NCI-H1930 (cell line): Measurements from ENCODE around the gene ABCA10.
"Not testable (repeated sequence)": the region's sequence is repeated elsewhere in the genome, so short reads cannot be mapped to it uniquely, and the experiment has no call there.

Experiments
- DNase-seq, 2 experiments: peaks; one replicate each; lab custom pipeline; 2025; lab: John Stamatoyannopoulos, UW

The ABCA10 gene, protein sequence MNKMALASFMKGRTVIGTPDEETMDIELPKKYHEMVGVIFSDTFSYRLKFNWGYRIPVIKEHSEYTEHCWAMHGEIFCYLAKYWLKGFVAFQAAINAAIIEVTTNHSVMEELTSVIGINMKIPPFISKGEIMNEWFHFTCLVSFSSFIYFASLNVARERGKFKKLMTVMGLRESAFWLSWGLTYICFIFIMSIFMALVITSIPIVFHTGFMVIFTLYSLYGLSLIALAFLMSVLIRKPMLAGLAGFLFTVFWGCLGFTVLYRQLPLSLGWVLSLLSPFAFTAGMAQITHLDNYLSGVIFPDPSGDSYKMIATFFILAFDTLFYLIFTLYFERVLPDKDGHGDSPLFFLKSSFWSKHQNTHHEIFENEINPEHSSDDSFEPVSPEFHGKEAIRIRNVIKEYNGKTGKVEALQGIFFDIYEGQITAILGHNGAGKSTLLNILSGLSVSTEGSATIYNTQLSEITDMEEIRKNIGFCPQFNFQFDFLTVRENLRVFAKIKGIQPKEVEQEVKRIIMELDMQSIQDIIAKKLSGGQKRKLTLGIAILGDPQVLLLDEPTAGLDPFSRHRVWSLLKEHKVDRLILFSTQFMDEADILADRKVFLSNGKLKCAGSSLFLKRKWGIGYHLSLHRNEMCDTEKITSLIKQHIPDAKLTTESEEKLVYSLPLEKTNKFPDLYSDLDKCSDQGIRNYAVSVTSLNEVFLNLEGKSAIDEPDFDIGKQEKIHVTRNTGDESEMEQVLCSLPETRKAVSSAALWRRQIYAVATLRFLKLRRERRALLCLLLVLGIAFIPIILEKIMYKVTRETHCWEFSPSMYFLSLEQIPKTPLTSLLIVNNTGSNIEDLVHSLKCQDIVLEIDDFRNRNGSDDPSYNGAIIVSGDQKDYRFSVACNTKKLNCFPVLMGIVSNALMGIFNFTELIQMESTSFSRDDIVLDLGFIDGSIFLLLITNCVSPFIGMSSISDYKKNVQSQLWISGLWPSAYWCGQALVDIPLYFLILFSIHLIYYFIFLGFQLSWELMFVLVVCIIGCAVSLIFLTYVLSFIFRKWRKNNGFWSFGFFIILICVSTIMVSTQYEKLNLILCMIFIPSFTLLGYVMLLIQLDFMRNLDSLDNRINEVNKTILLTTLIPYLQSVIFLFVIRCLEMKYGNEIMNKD (N-terminal part only)

DNA sequence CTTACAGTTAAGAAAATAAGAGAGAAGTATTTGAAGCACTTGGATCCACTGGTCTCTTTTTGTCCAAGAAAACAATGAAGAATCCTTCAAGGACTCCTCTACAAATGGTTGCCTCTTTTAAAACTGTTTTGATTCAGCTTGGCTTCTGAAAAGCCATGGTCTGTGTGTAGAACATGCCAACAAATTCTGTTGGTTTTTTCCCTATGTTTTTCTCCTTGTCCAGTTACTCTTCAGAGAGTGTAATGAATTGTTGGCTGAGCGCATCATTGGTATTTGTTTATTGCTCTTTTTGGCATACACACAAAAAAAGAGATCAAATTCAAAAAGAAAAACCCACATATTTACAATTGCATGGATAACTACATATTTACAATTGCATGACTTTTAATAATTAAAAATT is at the start of gene ABCA10:
TSS of gene ABCA10 (minus strand) at position 249 of the 400 bp plus-strand sequence. CDS start 3,466 bp downstream, outside the sequence.
- DNase-seq, result no peak

DNA sequence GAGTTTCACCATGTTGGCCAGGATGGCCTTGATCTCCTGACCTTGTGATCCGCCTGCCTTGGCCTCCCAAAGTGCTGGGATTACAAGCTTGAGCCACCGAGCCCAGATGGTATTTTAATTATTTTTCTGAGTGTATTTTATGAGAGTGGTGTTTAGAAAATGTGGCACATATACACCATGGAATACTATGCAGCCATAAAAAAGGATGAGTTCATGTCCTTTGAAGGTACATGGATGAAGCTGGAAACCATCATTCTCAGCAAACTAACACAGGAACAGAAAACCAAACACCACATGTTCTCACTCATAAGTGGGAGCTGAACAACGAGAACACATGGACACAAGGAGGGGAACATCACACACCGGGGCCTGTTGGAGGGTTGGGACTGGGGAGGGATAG is 47.7 kb upstream of the ABCA10 start:
- DNase-seq, result not testable (repeated sequence)

DNA sequence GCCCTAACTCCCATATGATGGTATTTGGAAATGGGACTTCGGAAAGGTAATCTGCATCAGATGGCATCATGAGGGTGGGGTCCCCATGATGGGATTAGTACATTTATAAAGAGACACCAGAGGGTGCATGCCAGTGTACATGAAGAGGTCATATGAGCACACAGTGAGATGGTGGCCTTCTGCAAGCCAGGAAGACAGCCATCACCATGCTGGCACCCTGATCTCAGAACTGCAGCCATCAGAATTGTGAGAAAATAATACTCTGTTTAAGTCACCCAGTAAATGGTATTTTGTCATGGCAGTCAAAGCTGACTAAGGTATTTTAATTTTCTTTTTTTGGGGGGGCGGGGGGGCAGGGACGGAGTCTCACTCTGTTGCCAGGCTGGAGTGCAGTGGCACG is 47.1 kb upstream of the ABCA10 start:
- DNase-seq, result no peak

DNA sequence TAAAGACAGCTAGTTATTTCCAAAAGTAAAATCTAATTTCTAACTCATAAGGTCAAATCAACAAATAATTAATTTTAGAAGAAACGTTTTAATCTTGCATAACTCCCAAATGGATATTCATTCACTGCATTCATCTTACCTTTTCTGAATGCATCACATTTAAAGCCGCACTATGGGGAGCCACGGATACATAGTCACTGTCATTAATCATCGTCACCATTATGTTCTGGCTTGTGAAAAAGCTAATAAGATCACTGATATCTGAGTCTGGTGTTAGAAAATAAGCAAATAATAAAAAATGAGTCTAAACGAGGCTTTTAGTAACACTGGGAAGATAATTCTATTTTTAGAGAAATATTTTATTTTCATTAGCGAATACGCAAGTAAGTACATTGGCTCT is 42.4 kb upstream of the ABCA10 start:
- DNase-seq, result no peak

DNA sequence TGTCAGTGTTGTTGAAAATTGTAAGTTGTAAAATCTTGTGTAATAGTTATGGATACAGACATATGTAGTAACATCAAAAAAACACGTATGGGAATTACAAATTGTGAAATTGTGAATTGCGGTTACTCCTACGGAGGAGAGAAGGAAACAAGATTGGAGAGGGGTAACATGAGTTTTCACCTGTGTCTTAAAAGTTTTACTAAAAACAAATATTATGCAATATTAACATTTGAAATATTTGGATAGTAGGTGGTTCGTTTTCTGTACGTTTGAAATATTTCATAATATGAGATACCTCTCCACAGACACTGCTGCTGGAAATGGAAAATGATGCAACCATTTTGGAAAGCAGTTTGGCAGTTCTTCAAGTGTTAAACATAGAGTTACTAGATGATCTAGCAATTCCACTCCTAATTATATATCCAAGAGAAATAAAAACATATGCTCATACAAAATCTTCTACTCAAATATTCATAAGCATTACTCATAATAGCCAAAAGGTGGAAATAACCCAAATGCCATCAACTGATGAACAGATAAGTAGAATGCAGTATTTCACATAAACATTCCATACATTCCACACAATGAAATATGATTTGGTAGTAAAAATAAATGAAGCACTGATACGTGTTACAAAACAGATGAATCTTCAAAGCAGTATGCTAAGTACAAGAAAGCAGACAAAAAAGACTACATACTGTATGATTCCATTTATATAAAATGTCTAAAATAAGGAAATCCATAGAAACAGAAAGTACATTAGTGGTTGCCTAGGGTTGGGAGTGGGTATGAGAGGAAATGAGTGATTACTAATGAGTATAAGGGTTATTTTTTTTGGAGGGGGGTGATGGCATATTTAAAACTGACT is 40.7 kb upstream of the ABCA10 start:
- DNase-seq, result no peak

DNA sequence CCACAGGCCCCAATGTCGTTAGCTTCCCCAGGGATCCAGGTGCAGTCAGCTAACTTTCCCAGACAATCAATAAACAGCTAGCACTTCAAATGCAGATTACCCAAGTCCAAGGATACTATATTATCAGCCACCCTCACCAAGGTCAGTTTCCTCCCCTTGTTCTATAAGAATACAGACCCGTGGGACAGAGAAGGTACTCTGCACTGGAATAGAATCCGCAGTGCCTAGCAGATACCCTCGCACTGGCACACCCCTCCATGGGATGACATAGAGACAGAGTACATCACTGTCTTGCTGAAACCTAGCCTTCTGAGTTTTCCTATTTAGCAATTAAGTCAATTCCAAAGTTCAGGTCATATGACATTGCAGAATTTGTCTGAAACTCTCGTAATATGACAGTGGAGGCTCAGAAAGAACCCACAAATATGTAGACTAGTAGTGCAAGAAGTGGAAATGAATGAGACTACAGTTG is 40.0 kb upstream of the ABCA10 start:
- DNase-seq, result no peak

DNA sequence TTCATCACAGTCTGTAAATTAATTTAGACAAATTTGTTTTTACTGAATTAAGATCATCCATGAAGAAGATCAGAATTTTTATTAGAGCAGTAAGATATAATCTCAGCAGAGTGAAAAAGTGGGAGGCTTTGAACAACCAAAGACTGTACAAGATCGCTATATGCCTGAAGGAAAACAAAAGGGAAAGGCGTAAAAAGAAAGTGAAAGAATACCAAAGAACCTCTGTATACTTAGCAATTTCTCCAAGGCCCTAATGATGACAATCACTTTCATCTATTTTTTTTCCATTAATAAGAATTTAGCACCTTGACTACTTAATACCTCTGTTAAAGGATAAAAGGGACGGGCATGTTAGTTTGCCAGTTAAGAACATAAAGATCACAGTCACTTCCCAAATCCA is 38.6 kb upstream of the ABCA10 start:
- DNase-seq, result no peak

DNA sequence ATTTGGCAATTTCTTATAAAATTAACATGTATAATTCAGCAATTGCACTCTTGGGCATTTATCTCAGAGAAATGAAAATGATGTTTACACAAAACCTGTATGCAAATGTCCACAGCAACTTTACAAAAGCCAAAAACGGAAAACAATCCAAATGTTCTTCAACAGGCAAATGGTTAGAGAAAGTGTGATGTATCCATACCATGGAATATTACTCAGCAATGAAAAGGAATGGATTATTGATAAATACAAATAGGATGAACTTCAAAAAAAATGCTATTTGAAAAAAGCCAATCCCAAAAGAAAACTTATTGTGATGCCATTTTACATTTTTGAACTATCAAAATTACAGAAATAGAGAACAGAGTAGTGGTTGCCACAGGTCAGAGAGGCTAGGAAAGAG is 37.2 kb upstream of the ABCA10 start:
- DNase-seq, result no peak

DNA sequence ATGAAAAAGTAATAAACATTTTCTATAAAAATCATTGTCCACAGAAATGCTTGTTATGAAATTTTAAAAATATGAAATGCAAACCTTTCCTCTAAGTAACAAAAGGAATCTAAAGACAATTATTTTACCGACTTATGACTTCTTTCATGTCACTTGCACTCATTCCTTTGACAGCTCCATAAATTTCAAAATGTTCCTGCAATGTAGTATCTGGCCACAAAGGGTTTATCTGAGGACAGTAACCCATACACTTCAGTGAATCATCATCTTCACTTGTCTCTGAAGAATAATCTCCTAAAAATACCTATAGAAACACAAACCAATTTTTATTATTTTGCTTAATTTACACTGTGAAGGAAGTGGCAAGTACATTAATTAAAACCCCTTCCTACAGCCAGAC is 25.6 kb upstream of the ABCA10 start:
- DNase-seq, result no peak

DNA sequence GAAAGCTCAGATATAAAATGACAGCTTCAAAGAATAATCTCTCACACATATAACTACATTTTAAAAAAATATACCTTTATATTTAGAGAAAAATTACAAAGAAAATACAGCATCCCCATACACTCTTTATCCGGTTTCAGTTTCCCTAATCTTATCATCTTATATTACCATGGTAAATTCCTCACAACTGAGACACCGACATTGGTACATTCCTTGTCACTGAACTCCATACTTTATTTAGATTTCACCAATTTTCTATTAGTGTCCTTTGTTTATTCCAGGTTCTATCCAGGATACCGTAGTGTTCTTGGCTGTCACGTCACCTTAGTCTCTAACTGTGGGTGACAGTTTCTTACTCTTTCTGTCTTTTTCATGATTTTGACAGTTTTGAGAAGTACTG is 22.0 kb upstream of the ABCA10 start:
- DNase-seq, result no peak

DNA sequence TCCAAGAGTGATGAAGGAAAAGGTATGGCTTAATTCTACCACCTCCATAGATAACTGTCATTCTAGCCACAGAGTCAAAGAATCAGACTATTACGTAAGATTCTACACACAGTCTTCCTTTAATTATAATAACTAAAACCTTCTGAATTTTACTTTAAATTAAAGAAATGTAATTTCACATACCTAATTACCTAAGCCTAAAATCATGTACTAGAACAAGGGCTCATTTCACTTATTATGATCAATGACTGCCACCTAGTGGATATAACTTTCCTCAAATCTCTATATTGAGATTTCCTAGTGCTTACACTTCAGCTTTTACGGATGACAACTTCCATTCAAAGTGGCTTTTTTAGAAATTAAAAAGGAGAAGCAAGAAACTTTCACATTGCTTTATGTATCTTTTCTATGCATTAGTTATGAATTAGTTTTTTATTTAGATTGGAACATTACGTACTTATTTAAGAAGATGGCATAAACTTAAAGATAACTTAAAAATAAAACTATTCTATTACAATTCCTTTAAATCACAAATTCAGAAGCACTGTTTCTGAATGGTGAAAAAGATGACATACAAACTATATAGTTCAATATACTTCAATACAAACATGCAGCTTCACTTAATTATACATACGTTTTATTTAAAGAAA is 18.2 kb upstream of the ABCA10 start:
- DNase-seq, result peak in 1 of 2 experiments; percentile 45

DNA sequence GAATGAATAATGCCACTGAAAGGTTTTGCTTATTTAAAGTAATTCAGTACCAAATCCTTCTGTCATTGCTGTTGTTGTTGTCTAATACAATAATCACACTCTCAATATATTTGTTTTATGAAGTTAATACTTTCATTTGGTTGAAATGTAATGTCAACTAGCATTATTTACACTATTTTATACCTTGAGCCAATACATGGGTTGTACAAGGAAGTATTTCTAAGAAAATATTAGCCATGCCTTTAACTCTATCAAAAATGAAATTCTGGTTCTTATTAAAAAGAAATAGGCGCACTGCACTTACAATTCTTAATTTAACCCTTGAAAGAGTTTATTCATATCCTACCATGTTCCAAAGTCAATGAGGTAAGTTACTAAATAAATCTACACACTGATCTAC is 17.6 kb upstream of the ABCA10 start:
- no peak for DNase-seq

DNA sequence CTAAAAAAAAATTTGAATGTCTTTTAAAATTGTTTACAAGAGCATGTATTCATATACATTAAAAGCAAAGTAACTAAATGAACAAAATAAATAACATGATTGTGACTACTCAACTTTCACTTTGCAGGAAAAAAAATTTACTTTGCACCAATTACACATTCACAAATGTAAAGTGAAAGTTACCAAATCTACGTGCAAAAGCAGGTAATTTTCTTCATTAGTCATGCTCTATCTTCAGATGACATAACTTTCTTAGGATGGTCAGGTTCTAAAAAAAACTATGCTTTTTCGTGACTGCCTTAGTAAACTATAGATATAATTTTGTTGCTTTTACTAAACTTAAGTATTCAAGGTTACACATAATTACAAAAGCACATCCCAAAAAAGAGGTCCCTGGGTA is 17.0 kb upstream of the ABCA10 start:
- no peak for DNase-seq

DNA sequence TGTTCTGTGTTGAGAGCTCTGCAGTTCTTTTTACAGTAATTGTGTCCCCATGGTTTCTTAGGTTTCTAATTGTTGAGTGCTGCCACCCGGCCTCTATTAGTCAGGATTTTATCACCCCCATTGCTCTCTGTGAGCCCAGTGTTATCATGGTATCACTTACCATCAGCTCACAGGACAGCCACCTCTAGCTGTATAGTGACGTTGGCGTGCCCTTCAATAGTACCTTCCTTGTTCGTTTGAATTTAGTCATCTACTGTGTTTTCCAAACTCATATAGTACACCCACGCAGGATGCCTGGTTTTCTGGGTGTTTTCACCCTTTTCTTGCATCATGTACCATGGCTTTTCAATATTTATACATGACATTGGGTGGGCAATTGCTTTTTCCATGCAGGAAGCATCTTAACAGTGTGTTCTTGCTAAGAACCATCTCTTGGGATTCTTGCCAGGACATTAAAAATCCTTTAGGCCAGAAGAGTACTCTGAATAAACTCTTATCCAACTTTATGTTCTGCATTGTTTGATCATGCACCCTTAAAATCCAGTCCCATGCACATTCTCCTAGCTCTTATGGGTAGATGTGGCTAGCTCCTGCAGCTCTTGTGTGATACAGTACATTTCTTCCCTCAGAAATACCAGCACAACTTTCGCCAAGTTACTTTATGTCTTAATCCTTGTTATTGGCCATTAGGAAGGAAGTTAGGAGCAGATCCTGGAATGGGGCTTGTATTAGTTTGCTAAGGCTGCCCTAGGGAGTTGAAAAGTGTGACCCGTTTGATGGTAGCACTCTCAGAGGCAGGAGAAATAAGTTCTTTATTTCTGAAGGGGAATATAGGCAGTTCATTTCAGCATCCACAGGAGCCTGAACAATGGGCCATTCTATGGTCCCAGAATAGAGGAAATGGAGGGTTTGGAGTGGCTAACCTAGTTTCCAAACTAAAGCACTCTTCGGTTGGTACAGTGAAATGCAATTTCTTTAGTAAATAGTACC is 11.3 kb upstream of the ABCA10 start:
- DNase-seq, result no peak

DNA sequence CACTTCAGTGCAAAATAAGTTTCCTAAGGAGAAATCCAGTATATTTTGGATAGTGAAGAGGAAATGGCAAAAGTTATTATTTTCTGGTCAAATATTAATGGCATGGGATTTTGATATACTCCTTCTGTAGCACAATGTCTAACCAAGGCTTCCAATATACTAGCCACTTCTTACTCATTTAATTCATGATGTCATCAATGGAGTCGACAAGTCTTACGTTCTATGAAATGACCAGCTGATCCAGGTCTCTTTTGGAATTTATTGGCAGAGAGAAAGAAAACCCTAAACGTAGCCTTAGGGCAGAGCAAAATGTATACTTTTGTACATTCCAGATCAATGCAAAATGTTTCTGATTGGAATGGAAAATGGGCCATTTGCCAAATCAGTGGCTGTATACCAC is 8.3 kb upstream of the ABCA10 start:
- no peak for DNase-seq

DNA sequence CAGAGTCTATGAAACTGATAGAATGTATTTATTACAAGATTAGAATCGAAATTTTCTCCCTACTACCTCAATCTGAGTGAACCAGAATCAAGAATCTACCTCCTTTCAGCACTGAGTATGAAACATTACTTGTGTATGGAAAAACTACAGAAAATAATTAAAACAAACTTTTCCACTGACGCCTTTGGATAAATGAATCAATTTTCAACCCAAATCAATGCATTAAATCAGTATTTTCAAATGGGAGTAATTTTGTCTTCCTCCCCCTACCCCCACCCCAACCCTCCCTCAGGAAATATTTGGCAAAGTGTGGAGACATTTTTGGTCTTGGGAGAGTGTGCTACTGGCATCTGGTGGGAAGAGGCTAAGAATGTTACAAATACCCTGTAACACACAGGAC is 7.8 kb upstream of the ABCA10 start:
- no peak for DNase-seq

DNA sequence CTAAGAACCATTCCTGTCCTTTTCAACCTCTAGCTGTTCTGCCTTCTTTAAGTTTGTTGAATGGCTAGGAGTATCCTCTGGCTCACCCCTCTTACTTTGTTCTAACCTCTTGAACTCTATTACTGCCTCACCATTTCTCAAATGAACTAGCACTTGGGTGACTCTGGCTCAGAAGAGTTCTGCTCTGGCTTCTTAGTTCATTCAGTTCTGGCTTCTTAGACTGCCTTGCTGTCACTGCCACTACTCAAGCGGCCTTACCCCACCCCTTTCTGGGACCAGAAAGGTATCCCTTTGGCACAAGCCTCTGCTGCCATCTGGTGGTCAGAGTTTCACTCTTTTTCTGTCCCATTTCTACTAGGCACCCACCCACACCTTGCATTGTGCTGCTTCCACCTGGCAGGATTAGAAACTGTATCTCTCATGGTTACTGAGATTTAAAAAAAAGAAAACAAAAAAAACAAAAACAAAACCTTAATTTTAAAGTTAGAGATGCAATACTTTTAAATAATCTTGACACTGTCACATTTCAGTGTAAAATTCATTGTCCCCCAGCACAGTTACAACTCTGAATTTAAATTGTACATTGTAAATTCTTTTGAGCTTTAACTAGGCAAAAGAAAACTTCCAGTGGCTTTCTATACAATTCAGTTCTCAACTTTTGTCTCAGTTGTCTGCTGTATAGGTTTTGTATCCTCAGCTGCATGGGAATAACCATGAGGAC is 6.9 kb upstream of the ABCA10 start:
- peak; percentile 70 to 72 for DNase-seq

DNA sequence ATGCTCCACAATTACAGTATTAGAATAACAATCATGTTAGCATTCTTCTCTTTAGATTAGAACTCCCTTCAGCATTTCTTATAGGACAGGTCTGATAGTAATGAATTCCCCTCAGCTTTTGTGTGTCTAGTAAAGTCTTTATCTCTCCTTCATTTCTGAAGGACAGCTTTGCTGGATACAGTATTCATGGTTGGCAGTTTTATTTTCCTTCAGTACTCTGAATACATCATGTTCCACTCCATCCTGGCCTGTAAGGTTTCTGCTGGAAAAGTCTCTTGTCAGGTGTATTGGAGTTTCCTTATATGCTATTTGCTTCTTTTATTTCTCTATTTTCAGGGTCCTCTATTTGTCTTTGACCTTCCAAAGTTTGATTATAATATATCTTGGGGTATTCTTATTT is 4.0 kb upstream of the ABCA10 start:
- DNase-seq, result no peak

DNA sequence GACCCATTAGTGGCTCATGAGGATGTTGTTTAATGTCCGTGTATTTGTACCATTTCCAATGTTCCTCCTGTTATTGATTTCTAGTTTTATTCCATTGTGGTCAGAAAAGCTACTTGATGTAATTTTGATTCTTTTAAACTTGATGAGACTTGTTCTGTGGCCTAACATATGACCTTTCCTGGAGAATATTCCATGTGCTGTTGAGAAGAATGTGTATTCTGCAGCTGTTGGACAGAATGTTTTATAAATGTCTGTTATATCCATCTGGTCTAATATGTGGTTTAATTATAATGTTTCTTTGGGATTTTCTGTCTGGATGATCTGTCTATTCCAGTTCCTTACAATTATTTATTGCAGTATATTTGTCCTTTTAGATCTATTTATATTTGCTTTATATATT is 2.9 kb upstream of the ABCA10 start:
- no peak for DNase-seq
